A549 treated with CORT108297 at 1 μM for 4 hours (cell line): ENCODE measurements around the gene HFE. TPM values are rescaled to one million over a fixed set of nuclear protein-coding genes. Genes with fewer than 3 reads are reported as not detected.

Experiments used
- total RNA-seq: library from RNA; stranded (reverse); fragments of 200-300 nt; extraction: Qiagen RNA extraction; gene quantifications from 5 replicates; pipeline ENCODE4 v1.2.3, GENCODE V29; 2022

HFE gene, protein sequence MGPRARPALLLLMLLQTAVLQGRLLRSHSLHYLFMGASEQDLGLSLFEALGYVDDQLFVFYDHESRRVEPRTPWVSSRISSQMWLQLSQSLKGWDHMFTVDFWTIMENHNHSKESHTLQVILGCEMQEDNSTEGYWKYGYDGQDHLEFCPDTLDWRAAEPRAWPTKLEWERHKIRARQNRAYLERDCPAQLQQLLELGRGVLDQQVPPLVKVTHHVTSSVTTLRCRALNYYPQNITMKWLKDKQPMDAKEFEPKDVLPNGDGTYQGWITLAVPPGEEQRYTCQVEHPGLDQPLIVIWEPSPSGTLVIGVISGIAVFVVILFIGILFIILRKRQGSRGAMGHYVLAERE
- total RNA-seq, result 8.8 to 14.2 TPM (median 12.5 TPM) in 5 replicates

DNA sequence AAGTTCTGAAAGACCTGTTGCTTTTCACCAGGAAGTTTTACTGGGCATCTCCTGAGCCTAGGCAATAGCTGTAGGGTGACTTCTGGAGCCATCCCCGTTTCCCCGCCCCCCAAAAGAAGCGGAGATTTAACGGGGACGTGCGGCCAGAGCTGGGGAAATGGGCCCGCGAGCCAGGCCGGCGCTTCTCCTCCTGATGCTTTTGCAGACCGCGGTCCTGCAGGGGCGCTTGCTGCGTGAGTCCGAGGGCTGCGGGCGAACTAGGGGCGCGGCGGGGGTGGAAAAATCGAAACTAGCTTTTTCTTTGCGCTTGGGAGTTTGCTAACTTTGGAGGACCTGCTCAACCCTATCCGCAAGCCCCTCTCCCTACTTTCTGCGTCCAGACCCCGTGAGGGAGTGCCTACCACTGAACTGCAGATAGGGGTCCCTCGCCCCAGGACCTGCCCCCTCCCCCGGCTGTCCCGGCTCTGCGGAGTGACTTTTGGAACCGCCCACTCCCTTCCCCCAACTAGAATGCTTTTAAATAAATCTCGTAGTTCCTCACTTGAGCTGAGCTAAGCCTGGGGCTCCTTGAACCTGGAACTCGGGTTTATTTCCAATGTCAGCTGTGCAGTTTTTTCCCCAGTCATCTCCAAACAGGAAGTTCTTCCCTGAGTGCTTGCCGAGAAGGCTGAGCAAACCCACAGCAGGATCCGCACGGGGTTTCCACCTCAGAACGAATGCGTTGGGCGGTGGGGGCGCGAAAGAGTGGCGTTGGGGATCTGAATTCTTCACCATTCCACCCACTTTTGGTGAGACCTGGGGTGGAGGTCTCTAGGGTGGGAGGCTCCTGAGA is at the start of gene HFE:
Gene HFE (plus strand): TSS at position 146 of the 832 bp plus-strand sequence. CDS start 12 bp downstream, at position 158.

Other genes with a start within 250 kb of the HFE start
- gene SLC17A3, start 213.2 kb upstream of the HFE start, total RNA-seq, result 0.86 to 1.2 TPM (median 0.99 TPM) in 5 replicates
- gene SLC17A2, start 156.7 kb upstream of the HFE start, total RNA-seq, result not detected in 5 replicates
- 1.7 to 1.9 TPM (median 1.7 TPM) in 5 replicates for gene TRIM38, start 124.6 kb upstream of the HFE start, total RNA-seq